GM12878 (cell line): ENCODE data around the gene C15orf61. TPM values are rescaled to one million over a fixed set of nuclear protein-coding genes. Genes with fewer than 3 reads are reported as not detected.

Source experiments
- BCL11A ChIP-seq: IDR thresholded peaks from 2 replicates; pipeline ENCODE4 v1.6.1; 2011; ENCODE audit warnings: low read depth, low read length
- PML ChIP-seq: IDR thresholded peaks from 2 replicates; pipeline ENCODE4 v1.6.1; 2012; ENCODE audit warnings: low read length, inconsistent platforms
- PRDM15 ChIP-seq: fragments of 450-650 bp; formaldehyde crosslinking; IDR thresholded peaks from 2 replicates; pipeline ENCODE4 v1.4.0; 2020; ENCODE audit warnings: mild to moderate bottlenecking, moderate library complexity
- RAD21 ChIP-seq: IDR thresholded peaks from 2 replicates; pipeline ENCODE4 v1.6.1; 2011; ENCODE audit warnings: mild to moderate bottlenecking, low read depth, low read length, moderate library complexity; ENCODE audit not compliant: insufficient read depth
- polyA plus RNA-seq, 11 experiments: library from polyadenylated mRNA; depleted of rRNA in 4 of 11; unstranded in 6 of 11; stranded (reverse) in 5 of 11; fragments of >200 nt; fragmentation: Nextera tagmentation in 4 of 11; fragmentation: Illumina TruSeq in 1 of 11; extraction: Ambion mirVana in 4 of 11; extraction: Trizol in 1 of 11; gene quantifications; 1 replicate in 1 of 11; 2 replicates in 10 of 11; pipeline versions ENCODE4 v1.2.1 to v1.2.3, GENCODE V29; 2011 to 2016; ENCODE audit warnings: inconsistent platforms in 2 of 11, missing spikeins in 2 of 11, low read depth in 1 of 11
- total RNA-seq, 4 experiments: library from RNA; depleted of rRNA in 3 of 4; stranded (reverse); fragments of >200 nt in 3 of 4; fragmentation: Illumina TruSeq in 1 of 4; extraction: Trizol in 1 of 4; gene quantifications; 2 replicates each; pipeline versions ENCODE4 v1.2.1 to v1.2.3, GENCODE V29; 2013 to 2021
- TF ChIP-seq, protein P1 (sequence below): fragments of 450-650 bp; IDR thresholded peaks from 2 replicates; pipeline ENCODE4 v1.6.1; 2017; ENCODE audit warnings: mild to moderate bottlenecking, moderate library complexity
- TF ChIP-seq, protein P2 (sequence below): fragments of 450-650 bp; IDR thresholded peaks from 2 replicates; pipeline ENCODE4 v1.6.1; 2016; ENCODE audit warnings: mild to moderate bottlenecking, moderate library complexity, borderline replicate concordance

The C15orf61 gene
- total and polyA plus RNA-seq, 10 of the 15 experiments (the other 5 are each of a cell fraction or from before 2014, with no cell fraction given) = 1.4 to 8.7 (median 4.3) TPM

GRCh38 chr15:67579164-67579563, 58.2 kb downstream of the C15orf61 start (continued):
- TF ChIP-seq, protein P1, sequence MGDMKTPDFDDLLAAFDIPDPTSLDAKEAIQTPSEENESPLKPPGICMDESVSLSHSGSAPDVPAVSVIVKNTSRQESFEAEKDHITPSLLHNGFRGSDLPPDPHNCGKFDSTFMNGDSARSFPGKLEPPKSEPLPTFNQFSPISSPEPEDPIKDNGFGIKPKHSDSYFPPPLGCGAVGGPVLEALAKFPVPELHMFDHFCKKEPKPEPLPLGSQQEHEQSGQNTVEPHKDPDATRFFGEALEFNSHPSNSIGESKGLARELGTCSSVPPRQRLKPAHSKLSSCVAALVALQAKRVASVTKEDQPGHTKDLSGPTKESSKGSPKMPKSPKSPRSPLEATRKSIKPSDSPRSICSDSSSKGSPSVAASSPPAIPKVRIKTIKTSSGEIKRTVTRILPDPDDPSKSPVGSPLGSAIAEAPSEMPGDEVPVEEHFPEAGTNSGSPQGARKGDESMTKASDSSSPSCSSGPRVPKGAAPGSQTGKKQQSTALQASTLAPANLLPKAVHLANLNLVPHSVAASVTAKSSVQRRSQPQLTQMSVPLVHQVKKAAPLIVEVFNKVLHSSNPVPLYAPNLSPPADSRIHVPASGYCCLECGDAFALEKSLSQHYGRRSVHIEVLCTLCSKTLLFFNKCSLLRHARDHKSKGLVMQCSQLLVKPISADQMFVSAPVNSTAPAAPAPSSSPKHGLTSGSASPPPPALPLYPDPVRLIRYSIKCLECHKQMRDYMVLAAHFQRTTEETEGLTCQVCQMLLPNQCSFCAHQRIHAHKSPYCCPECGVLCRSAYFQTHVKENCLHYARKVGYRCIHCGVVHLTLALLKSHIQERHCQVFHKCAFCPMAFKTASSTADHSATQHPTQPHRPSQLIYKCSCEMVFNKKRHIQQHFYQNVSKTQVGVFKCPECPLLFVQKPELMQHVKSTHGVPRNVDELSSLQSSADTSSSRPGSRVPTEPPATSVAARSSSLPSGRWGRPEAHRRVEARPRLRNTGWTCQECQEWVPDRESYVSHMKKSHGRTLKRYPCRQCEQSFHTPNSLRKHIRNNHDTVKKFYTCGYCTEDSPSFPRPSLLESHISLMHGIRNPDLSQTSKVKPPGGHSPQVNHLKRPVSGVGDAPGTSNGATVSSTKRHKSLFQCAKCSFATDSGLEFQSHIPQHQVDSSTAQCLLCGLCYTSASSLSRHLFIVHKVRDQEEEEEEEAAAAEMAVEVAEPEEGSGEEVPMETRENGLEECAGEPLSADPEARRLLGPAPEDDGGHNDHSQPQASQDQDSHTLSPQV = no peak
- TF ChIP-seq PRDM15 (CRISPR knock-in tag) (no peak), BCL11A (no peak), PML (no peak), RAD21 (no peak)
- TF ChIP-seq, protein P2, sequence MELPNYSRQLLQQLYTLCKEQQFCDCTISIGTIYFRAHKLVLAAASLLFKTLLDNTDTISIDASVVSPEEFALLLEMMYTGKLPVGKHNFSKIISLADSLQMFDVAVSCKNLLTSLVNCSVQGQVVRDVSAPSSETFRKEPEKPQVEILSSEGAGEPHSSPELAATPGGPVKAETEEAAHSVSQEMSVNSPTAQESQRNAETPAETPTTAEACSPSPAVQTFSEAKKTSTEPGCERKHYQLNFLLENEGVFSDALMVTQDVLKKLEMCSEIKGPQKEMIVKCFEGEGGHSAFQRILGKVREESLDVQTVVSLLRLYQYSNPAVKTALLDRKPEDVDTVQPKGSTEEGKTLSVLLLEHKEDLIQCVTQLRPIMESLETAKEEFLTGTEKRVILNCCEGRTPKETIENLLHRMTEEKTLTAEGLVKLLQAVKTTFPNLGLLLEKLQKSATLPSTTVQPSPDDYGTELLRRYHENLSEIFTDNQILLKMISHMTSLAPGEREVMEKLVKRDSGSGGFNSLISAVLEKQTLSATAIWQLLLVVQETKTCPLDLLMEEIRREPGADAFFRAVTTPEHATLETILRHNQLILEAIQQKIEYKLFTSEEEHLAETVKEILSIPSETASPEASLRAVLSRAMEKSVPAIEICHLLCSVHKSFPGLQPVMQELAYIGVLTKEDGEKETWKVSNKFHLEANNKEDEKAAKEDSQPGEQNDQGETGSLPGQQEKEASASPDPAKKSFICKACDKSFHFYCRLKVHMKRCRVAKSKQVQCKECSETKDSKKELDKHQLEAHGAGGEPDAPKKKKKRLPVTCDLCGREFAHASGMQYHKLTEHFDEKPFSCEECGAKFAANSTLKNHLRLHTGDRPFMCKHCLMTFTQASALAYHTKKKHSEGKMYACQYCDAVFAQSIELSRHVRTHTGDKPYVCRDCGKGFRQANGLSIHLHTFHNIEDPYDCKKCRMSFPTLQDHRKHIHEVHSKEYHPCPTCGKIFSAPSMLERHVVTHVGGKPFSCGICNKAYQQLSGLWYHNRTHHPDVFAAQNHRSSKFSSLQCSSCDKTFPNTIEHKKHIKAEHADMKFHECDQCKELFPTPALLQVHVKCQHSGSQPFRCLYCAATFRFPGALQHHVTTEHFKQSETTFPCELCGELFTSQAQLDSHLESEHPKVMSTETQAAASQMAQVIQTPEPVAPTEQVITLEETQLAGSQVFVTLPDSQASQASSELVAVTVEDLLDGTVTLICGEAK = no peak
- TF ChIP-seq, all 136 proteins: peak for 0

Other genes with a start within 250 kb of the C15orf61 start
- gene MAP2K5, start 21.6 kb downstream of the C15orf61 start, total RNA-seq (2014; rRNA removed) = 5.9 and 6.3 TPM in 2 replicates
- 10.7 and 10.9 TPM in 2 replicates for gene MAP2K5, start 21.6 kb downstream of the C15orf61 start, total RNA-seq (2014; rRNA removed; fragmentation: Illumina TruSeq; extraction: Trizol)
- gene MAP2K5, start 21.6 kb downstream of the C15orf61 start, total RNA-seq (2021) = 19.3 and 19.4 TPM in 2 replicates
- 5.1 and 7.0 TPM in 2 replicates for gene MAP2K5, start 21.6 kb downstream of the C15orf61 start, polyA plus RNA-seq (2011; rRNA removed)
- 12.5 and 13.6 TPM in 2 replicates for gene MAP2K5, start 21.6 kb downstream of the C15orf61 start, polyA plus RNA-seq (2014; fragmentation: Illumina TruSeq; extraction: Trizol)
- 1 to 10 TPM; 1.3 to 2.0 TPM for gene MAP2K5, start 21.6 kb downstream of the C15orf61 start, polyA plus RNA-seq (2014; fragmentation: Nextera tagmentation; extraction: Ambion mirVana)
- 8.3 and 10.2 TPM in 2 replicates for gene MAP2K5, start 21.6 kb downstream of the C15orf61 start, polyA plus RNA-seq (2014; rRNA removed)
- 10 to 100 TPM; 14.6 to 16.6 TPM for gene MAP2K5, start 21.6 kb downstream of the C15orf61 start, polyA plus RNA-seq (2016; fragmentation: Nextera tagmentation; extraction: Ambion mirVana)